ENCODE results near the gene STK32C. TPM values are rescaled to one million over a fixed set of nuclear protein-coding genes. Genes with fewer than 3 reads are reported as not detected.

Gene STK32C
- total and polyA plus RNA-seq, 2 donors from 2014 or later, result 11.6 to 14.4 TPM

- intact Hi-C loops (cut with DNase I), result no loop called here
- Histone ChIP-seq H3K27ac (ENCODE audit: low read depth in 2 of 2, low read length in 2 of 2) (no peak overlapping the region), H3K4me1 (ENCODE audit: control insufficient read depth in 2 of 3, insufficient read depth in 2 of 3, low read depth in 1 of 3, low read length in 3 of 3) (no peaks in the 10 kb centered on the region), H3K9me3 (ENCODE audit: control insufficient read depth in 2 of 3, insufficient read depth in 1 of 3, low read length in 3 of 3) (no peaks in the 10 kb centered on the region), H3K9ac (ENCODE audit: low read length in 3 of 3) (no peak overlapping the region), H3K4me3 (ENCODE audit: low read length in 3 of 3) (no peak overlapping the region), H3K27me3 (ENCODE audit: control insufficient read depth, insufficient read depth, low read length) (no peaks in the 10 kb centered on the region), H3K36me3 (ENCODE audit: control insufficient read depth in 2 of 3, insufficient read depth in 3 of 3, low read length in 3 of 3) (no peaks in the 10 kb centered on the region)
- FAIRE-seq, result no peak
- no peak for TF ChIP-seq CTCF (IDR thresholded peaks at IDR 0.05; ENCODE audit: borderline replicate concordance, extremely low read depth, insufficient read depth)
- no peak for DNase-seq
Measured at GRCh38 chr10:132249824-132250375, 57.9 kb downstream of the STK32C start.

- no peaks in the 10 kb centered on the region for H3K27me3 ChIP-seq (ENCODE audit: control insufficient read depth, insufficient read depth, low read length)
- no peak for FAIRE-seq
- H3K9me3 ChIP-seq (ENCODE audit: control insufficient read depth in 2 of 3, insufficient read depth in 1 of 3, low read length in 3 of 3), result no peaks in the 10 kb centered on the region
- DNase-seq, result no peak
- no peak for TF ChIP-seq CTCF (IDR thresholded peaks at IDR 0.05; ENCODE audit: borderline replicate concordance, extremely low read depth, insufficient read depth)
- H3K4me3 ChIP-seq (ENCODE audit: low read length in 3 of 3), result no peak overlapping the region
- H3K36me3 ChIP-seq (ENCODE audit: control insufficient read depth in 2 of 3, insufficient read depth in 3 of 3, low read length in 3 of 3), result no peaks in the 10 kb centered on the region
- intact Hi-C loops (cut with DNase I), result no loop called here
- no peaks in the 10 kb centered on the region for H3K4me1 ChIP-seq (ENCODE audit: control insufficient read depth in 2 of 3, insufficient read depth in 2 of 3, low read depth in 1 of 3, low read length in 3 of 3)
- H3K9ac ChIP-seq (ENCODE audit: low read length in 3 of 3), result no peak overlapping the region
- H3K27ac ChIP-seq (ENCODE audit: low read depth in 2 of 2, low read length in 2 of 2), result no peak overlapping the region
Measured at GRCh38 chr10:132249226-132249724, 58.5 kb downstream of the STK32C start.

GRCh38 chr10:132248455-132249225 is 59.1 kb downstream of the STK32C start:
- no peak for FAIRE-seq
- no peak for TF ChIP-seq CTCF (IDR thresholded peaks at IDR 0.05; ENCODE audit: borderline replicate concordance, extremely low read depth, insufficient read depth)
- peak overlapping the region in 1 of 3 donors; percentile 32 for H3K4me3 ChIP-seq (ENCODE audit: low read length in 3 of 3)
- no peak overlapping the region for H3K9ac ChIP-seq (ENCODE audit: low read length in 3 of 3)
- no peaks in the 10 kb centered on the region for H3K4me1 ChIP-seq (ENCODE audit: control insufficient read depth in 2 of 3, insufficient read depth in 2 of 3, low read depth in 1 of 3, low read length in 3 of 3)
- DNase-seq, result peak in 1 of 5 donors; percentile 43
- no peaks in the 10 kb centered on the region for H3K27me3 ChIP-seq (ENCODE audit: control insufficient read depth, insufficient read depth, low read length)
- intact Hi-C loops (cut with DNase I), result no loop called here
- H3K27ac ChIP-seq (ENCODE audit: low read depth in 2 of 2, low read length in 2 of 2), result no peak overlapping the region
- no peaks in the 10 kb centered on the region for H3K36me3 ChIP-seq (ENCODE audit: control insufficient read depth in 2 of 3, insufficient read depth in 3 of 3, low read length in 3 of 3)
- H3K9me3 ChIP-seq (ENCODE audit: control insufficient read depth in 2 of 3, insufficient read depth in 1 of 3, low read length in 3 of 3), result no peaks in the 10 kb centered on the region
